Measurements from ENCODE around the gene RCC2. TPM values are rescaled to one million over a fixed set of nuclear protein-coding genes. Genes with fewer than 3 reads are reported as not detected.

Gene RCC2
- total RNA-seq, 4 donors from 2014 or later = 5.7 to 11.5 (median 7.8) TPM

DNA sequence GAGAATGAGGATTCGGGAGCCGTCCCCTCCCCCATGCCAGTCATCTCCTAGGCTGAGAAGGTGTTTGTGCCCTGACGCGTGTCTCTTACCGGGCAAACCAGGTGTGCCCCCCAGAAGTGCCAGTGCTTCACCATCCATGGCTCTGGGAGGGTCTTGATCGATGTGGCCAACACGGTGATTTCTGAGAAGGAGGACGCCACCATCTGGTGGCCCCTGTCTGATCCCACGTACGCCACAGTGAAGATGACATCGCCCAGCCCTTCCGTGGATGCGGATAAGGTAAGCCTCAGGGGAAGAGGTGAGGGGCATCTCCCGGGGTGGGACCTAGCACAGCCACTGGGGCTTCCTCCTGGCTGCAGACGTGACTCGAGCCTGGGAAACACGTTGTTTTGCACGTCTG lies 66.5 kb downstream of the RCC2 start:
- TF ChIP-seq POLR2A (IDR thresholded peaks at IDR 0.05) = no peak
- TF ChIP-seq, protein P1, sequence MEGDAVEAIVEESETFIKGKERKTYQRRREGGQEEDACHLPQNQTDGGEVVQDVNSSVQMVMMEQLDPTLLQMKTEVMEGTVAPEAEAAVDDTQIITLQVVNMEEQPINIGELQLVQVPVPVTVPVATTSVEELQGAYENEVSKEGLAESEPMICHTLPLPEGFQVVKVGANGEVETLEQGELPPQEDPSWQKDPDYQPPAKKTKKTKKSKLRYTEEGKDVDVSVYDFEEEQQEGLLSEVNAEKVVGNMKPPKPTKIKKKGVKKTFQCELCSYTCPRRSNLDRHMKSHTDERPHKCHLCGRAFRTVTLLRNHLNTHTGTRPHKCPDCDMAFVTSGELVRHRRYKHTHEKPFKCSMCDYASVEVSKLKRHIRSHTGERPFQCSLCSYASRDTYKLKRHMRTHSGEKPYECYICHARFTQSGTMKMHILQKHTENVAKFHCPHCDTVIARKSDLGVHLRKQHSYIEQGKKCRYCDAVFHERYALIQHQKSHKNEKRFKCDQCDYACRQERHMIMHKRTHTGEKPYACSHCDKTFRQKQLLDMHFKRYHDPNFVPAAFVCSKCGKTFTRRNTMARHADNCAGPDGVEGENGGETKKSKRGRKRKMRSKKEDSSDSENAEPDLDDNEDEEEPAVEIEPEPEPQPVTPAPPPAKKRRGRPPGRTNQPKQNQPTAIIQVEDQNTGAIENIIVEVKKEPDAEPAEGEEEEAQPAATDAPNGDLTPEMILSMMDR (IDR thresholded peaks at IDR 0.05 in 4 of 5, conservative IDR thresholded peaks at IDR 0.05 in 1 of 5) = no peak
- DNase-seq = no peak
- in situ Hi-C loops (cut with MboI; ENCODE audit: low sequenced_read_pairs in 4 of 4) = no loop called here
- intact Hi-C loops (cut with DNase I; ENCODE audit: low total_unique reads) = no loop called here
- H3K9me3 ChIP-seq = no peaks in the 10 kb centered on the region
- peaks cover 4 to 11% (median 8%) of the 10 kb centered on the region in 3 donors for H3K27me3 ChIP-seq
- no peaks in the 10 kb centered on the region for H3K4me1 ChIP-seq
- no peak overlapping the region for H3K4me3 ChIP-seq
- no peaks in the 10 kb centered on the region for H3K36me3 ChIP-seq
- H3K27ac ChIP-seq = no peak overlapping the region
- ATAC-seq = no peak

DNA sequence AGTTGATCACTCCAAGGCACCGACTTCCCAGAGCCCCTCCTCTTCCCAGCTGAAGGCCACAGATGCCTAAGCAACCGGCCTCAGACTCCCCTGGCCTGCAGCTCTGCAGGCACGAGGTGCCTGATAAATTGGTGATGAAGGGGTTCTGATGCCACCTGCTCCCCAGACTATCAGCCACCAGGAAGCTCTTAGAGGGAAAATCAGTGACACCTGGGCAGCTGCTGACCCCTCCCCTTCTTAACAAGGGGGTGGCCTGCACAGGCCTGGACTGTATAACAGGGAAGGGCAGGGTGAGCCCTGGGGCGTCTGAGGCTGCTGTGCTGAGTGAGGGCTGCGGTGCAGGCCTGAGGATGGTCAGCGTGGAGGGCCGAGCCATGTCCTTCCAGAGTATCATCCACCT lies 67.6 kb downstream of the RCC2 start, which contains the start of gene PADI6:
TSS of gene PADI6 (plus strand) at position 301 of the 400 bp plus-strand sequence. CDS start at position 351, 50 bp downstream.
- no peak for DNase-seq
- TF ChIP-seq, protein P1 (IDR thresholded peaks at IDR 0.05 in 4 of 5, conservative IDR thresholded peaks at IDR 0.05 in 1 of 5) = no peak
- TF ChIP-seq POLR2A (IDR thresholded peaks at IDR 0.05) = no peak
- H3K27me3 ChIP-seq = peaks cover 4 to 9% (median 8%) of the 10 kb centered on the region in 3 donors
- intact Hi-C loops (cut with DNase I; ENCODE audit: low total_unique reads) (no loop called here), in situ Hi-C loops (cut with MboI; ENCODE audit: low sequenced_read_pairs in 4 of 4) (no loop called here)
- no peaks in the 10 kb centered on the region for H3K4me1 ChIP-seq
- ATAC-seq = no peak
- H3K4me3 ChIP-seq = no peak within 1 kb of the TSS
- no peaks in the 10 kb centered on the region for H3K9me3 ChIP-seq
- H3K27ac ChIP-seq = no peak within 1 kb of the TSS
- H3K36me3 ChIP-seq = no peaks in the 10 kb centered on the region

DNA sequence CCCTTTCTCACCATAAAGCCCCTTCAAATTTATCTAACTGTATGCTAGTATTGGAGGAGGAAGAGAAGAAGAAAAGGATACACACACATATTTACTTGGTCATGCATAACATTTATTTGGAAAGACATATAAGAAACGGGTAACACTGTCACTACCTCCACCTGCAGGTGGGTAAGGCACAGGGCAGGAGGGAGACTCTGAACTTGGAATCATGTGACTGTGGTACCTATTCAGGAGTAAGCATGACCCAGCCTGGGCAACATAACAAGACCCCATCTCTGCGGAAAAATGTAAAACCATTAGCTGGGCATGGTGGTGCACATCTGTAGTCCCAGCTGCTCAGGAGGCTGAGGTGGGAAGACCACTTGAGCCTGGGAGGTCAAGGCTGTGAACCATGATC lies 68.9 kb downstream of the RCC2 start:
- DNase-seq (no peak), ATAC-seq (no peak)
- no peaks in the 10 kb centered on the region for H3K4me1 ChIP-seq
- no peaks in the 10 kb centered on the region for H3K9me3 ChIP-seq
- in situ Hi-C loops (cut with MboI; ENCODE audit: low sequenced_read_pairs in 4 of 4) (no loop called here), intact Hi-C loops (cut with DNase I; ENCODE audit: low total_unique reads) (no loop called here)
- H3K4me3 ChIP-seq = no peak overlapping the region
- no peaks in the 10 kb centered on the region for H3K36me3 ChIP-seq
- no peak for TF ChIP-seq POLR2A (IDR thresholded peaks at IDR 0.05)
- TF ChIP-seq, protein P1 (IDR thresholded peaks at IDR 0.05 in 4 of 5, conservative IDR thresholded peaks at IDR 0.05 in 1 of 5) = no peak
- no peak overlapping the region for H3K27ac ChIP-seq
- H3K27me3 ChIP-seq = peaks cover 0 to 9% (median 9%) of the 10 kb centered on the region in 3 donors

DNA sequence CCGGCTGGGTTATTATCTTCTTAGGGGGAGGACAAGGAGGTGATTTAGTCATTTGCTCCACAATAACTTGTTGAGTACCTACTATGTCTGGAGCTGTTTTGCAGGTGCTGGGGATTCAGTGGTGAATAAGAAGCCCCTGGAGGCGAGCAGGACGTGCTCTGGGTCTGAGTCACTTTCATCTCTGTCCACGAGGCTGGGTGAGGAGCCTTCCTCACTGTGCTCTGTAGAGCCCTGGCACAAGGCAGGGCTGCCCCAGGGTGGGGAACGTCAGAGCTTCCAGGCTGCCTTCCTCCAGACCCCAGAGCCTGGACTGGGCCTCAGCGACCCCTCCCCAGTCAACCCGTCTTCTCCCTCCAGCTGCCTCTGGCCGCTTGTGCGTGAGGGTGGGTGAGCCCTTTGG lies 70.0 kb downstream of the RCC2 start:
- Histone ChIP-seq H3K27ac (no peak overlapping the region), H3K36me3 (no peaks in the 10 kb centered on the region), H3K4me3 (no peak overlapping the region), H3K27me3 (peaks cover 0 to 15% (median 10%) of the 10 kb centered on the region in 3 donors), H3K4me1 (no peaks in the 10 kb centered on the region), H3K9me3 (no peaks in the 10 kb centered on the region)
- in situ Hi-C loops (cut with MboI; ENCODE audit: low sequenced_read_pairs in 4 of 4) (no loop called here), intact Hi-C loops (cut with DNase I; ENCODE audit: low total_unique reads) (no loop called here)
- ATAC-seq = no peak
- no peak for DNase-seq
- TF ChIP-seq, protein P1 (IDR thresholded peaks at IDR 0.05 in 4 of 5, conservative IDR thresholded peaks at IDR 0.05 in 1 of 5) = no peak
- no peak for TF ChIP-seq POLR2A (IDR thresholded peaks at IDR 0.05)

DNA sequence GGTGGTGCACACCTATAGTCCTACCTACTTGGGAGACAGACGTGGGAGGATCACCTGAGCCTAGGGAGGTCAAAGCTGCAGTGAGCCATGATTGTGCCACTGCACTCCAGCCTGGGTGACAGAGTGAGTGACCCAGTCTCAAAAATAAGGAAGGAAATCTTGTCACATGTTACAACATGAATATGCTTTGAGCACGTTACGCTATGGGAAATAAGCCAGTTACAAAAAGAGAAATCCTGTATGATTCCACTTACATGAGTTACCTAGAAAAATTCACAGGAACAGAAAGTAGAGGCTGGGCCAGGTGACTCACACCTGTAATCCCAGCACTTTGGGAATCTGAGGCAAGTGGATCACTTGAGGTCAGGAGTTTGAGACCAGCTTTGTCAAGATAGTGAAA lies 74.2 kb downstream of the RCC2 start:
- no peaks in the 10 kb centered on the region for H3K9me3 ChIP-seq
- ATAC-seq (no peak), DNase-seq (no peak)
- no peak overlapping the region for H3K27ac ChIP-seq
- no peak overlapping the region for H3K4me3 ChIP-seq
- no peaks in the 10 kb centered on the region for H3K36me3 ChIP-seq
- intact Hi-C loops (cut with DNase I; ENCODE audit: low total_unique reads) (no loop called here), in situ Hi-C loops (cut with MboI; ENCODE audit: low sequenced_read_pairs in 4 of 4) (no loop called here)
- H3K4me1 ChIP-seq = no peaks in the 10 kb centered on the region
- peaks cover 7 to 16% (median 8%) of the 10 kb centered on the region in 3 donors for H3K27me3 ChIP-seq
- TF ChIP-seq POLR2A (IDR thresholded peaks at IDR 0.05) = no peak
- TF ChIP-seq, protein P1 (IDR thresholded peaks at IDR 0.05 in 4 of 5, conservative IDR thresholded peaks at IDR 0.05 in 1 of 5) = no peak

Measured in gastrocnemius medialis (tissue), 4 donors.